HG03060 (cell line): ENCODE results near the gene IER2.

ENCODE experiments used
- ATAC-seq: cut with Tn5 transposase; IDR thresholded peaks from one replicate; pipeline ENCODE4 v1.9.1; 2021; ENCODE audit warnings: low read depth, moderate number of reproducible peaks; ENCODE audit not compliant: unreplicated experiment

The IER2 gene

GRCh38 chr19:13118424-13119193, 31.6 kb upstream of the IER2 start:
- no peak for ATAC-seq

GRCh38 chr19:13119627-13120026, 30.6 kb upstream of the IER2 start:
- no peak for ATAC-seq

DNA sequence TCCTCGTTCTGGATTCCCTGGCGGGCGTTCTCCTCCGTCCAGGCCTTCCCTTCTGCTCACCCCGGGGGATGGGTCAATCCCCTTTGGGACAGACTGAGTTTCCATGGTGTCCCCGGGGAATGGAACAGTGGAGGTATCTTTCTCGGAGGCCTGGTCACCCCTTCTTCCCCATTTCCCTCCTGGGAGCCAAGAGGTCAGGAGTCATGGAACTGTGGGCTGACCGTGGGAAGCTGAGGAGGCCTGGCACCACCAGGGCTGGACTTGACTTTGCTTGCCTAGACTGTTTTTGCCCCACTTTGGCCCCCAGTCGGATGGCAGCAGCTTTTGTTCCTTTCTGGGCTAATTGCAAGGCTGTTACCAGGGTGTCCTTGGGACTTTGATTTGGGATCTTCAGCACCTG, 30.2 kb upstream of the IER2 start:
- ATAC-seq, result no peak

- ATAC-seq, result no peak
Observed at GRCh38 chr19:13120817-13121216, 29.4 kb upstream of the IER2 start.

- ATAC-seq, result no peak
Observed at GRCh38 chr19:13121551-13122274, 28.5 kb upstream of the IER2 start.

DNA sequence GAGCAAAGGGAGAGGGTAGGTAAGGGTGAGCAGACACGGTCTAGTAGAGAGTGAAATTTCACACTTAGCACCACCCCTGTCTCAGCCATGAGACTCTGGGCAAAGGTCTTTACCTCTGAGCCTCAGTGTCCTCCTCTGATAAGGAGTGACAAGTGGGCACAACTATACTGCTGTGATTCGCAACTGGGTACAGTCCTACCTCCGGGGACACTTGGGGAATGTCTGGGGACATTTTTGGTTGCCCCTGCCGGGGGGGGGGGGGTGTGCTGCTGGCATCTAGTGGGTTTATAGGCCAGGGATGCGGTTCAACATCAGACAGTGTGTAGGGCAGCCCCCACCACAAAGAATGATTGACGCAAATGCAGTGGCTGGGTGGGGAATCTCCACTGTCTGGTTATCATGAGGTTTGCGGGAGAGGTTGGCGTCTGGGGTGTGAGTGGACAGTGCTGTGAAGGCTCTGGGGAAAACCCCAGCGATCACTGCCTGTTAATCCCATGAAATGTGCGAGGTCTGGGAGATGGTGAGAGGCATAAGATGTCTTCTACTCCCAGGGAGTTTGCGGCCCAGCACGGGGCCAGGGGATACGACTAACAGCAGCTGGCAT, 27.8 kb upstream of the IER2 start:
- no peak for ATAC-seq

DNA sequence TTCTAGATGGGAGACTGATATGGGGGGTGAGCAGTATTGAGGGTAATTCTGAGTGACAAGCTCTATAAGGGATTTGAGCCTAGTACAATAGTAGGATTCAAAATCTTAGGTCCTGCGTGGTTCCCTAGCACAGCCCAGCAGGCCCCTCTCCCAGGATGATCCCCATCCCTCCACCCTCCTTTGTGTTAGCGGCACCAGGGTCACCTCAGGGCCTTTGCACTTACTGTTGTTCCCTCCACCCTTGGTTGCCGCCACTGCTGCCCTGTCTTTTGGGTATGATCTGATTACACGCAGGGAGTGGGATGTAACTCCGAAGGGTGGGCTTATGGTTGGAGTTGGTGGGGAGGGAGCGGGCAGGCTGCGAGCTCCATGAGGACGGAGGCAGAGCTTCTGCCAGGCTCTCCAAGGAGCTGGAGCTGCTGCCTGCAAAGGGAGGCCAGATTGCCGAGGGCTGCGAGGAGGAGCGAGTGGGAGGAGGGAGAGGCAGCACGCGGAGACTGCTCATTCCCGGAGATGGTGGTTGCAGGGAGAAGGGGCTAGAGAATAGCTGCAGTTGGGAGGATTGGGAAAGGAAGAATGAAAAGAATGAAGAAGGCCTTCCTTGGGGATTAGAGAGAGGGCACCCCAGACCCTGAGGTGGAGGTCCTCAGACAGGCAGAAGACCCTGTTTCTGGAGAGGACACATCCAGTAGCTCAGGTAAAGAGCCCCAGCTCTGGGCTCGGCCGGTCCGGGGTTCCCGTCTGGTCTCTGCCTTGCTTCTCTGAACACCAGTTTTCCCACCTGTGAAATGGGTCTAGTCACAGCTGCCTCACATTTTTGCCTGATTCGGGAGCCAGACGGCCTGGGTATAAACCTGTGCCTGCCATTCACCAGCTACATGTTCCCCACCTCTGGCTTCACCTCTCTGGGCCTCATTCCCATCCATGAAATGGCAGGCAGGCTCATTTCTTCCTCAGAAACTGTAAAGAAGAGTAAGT, 26.9 kb upstream of the IER2 start:
- no peak for ATAC-seq

DNA sequence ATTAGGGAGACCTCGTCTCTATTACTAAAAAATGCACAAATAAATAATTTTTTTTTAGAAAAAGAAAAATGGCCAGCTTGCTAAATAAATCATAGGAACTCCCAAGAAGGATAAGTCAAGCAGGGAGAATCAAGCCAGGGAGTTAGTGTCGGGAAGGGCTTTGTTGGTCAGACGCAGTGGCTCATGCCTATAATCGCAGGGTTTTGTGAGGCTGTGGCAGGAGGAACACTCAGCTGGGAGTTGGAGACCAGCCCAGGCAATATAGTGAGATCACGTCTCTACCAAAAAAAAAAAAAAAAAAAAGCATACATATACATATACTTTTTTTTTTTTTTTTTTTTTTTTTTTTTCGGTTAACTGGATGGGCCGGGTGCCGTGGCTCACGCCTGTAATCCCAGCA, 23.2 kb upstream of the IER2 start:
- ATAC-seq, result no peak

- no peak for ATAC-seq
Observed at GRCh38 chr19:13127811-13128575, 22.2 kb upstream of the IER2 start.

DNA sequence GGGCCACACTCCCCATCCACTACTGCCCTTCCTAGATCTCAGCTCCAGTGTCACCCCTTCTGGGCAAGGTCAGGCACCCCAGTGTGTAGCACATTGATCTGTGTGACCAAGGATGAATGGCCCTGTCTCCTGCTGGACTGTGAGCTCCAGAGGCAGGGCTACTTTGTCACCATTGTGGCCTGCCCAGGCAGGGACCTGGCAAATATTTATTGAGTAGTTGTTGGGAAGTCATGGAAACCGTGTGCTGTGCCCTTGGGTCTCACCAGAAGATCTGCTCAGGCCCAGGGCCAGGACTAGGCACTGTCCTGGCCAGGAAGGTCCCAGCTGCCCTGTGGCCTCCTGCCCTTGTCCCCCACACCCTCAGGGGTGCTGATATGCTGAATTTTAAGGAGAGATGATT, 21.6 kb upstream of the IER2 start:
- ATAC-seq, result no peak

- ATAC-seq, result no peak
Observed at GRCh38 chr19:13129384-13129783, 20.8 kb upstream of the IER2 start.

GRCh38 chr19:13130886-13131490, 19.2 kb upstream of the IER2 start:
- ATAC-seq, result no peak

- no peak for ATAC-seq
Observed at GRCh38 chr19:13132471-13133180, 17.6 kb upstream of the IER2 start.

- no peak for ATAC-seq
Observed at GRCh38 chr19:13133241-13133870, 16.9 kb upstream of the IER2 start.

DNA sequence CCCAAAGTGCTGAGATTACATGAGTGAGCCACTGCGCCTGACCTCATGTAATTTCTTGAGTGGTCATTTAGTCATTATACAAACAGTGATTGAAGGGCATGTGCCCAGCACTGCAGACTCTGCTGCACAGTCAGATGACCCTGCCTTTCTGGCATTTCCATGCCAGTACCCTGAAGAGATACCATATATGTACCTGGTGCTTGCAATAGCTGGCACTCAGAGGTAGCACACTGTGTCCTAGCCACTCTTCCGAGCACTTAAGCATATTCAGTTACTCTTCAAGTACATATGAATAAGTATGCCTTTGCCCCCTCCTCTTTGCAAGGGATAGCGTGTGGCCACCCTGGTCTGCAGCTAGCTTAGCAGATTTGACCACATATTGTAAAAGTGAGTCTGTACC, 15.6 kb upstream of the IER2 start:
- no peak for ATAC-seq

GRCh38 chr19:13135068-13136062, 14.8 kb upstream of the IER2 start:
- no peak for ATAC-seq

- no peak for ATAC-seq
Observed at GRCh38 chr19:13137290-13137794, 12.9 kb upstream of the IER2 start.
